Chondrocyte (in vitro differentiated cells): ENCODE results near the gene OTUD5. TPM values are rescaled to one million over a fixed set of nuclear protein-coding genes. Genes with fewer than 3 reads are reported as not detected.

Experiments used
- DNase-seq: peaks from one replicate; pipeline ENCODE4 v3.0.0; 2021; ENCODE audit warnings: mixed read lengths, low spot score
- H3K27ac Mint-ChIP-seq: one replicate; pipeline ENCODE4 v1.8.0; 2021; ENCODE audit warnings: mild to moderate bottlenecking, moderate library complexity, mixed read lengths; ENCODE audit not compliant: unreplicated experiment
- H3K27me3 Mint-ChIP-seq: 2 replicates; pipeline ENCODE4 v1.8.0; 2021; ENCODE audit warnings: low read depth, mixed read lengths
- H3K36me3 Mint-ChIP-seq: 2 replicates; pipeline ENCODE4 v1.8.0; 2021; ENCODE audit warnings: low read depth, mixed read lengths
- H3K4me1 Mint-ChIP-seq: 2 replicates; pipeline ENCODE4 v1.8.0; 2021; ENCODE audit warnings: low read depth, mild to moderate bottlenecking, mixed read lengths
- H3K4me3 Mint-ChIP-seq: one replicate; pipeline ENCODE4 v1.8.0; 2021; ENCODE audit warnings: mild to moderate bottlenecking, moderate library complexity, mixed read lengths; ENCODE audit not compliant: unreplicated experiment
- H3K9me3 Mint-ChIP-seq: 2 replicates; pipeline ENCODE4 v1.8.0; 2021; ENCODE audit warnings: low read depth, mixed read lengths
- total RNA-seq: library from RNA; stranded (reverse); gene quantifications from 3 replicates; pipeline ENCODE4 v1.2.1, GENCODE V29; 2021
- TF ChIP-seq, protein P1 (sequence below): fragments of 200-600 bp; sonication (generic); IDR thresholded peaks from 2 replicates; pipeline ENCODE4 v1.5.0; 2021; ENCODE audit warnings: antibody characterized with exemption, mild to moderate bottlenecking, moderate library complexity

Gene OTUD5
- total RNA-seq, 1 donor from 2014 or later = 47.4 TPM

- DNase-seq = no peak
- peaks cover 10% of the 10 kb centered on the region for H3K9me3 Mint-ChIP-seq
- no peak overlapping the region for H3K27ac Mint-ChIP-seq
- no peak overlapping the region for H3K4me3 Mint-ChIP-seq
- H3K4me1 Mint-ChIP-seq = peaks cover 20% of the 10 kb centered on the region
- H3K36me3 Mint-ChIP-seq = no peaks in the 10 kb centered on the region
- TF ChIP-seq, protein P1, sequence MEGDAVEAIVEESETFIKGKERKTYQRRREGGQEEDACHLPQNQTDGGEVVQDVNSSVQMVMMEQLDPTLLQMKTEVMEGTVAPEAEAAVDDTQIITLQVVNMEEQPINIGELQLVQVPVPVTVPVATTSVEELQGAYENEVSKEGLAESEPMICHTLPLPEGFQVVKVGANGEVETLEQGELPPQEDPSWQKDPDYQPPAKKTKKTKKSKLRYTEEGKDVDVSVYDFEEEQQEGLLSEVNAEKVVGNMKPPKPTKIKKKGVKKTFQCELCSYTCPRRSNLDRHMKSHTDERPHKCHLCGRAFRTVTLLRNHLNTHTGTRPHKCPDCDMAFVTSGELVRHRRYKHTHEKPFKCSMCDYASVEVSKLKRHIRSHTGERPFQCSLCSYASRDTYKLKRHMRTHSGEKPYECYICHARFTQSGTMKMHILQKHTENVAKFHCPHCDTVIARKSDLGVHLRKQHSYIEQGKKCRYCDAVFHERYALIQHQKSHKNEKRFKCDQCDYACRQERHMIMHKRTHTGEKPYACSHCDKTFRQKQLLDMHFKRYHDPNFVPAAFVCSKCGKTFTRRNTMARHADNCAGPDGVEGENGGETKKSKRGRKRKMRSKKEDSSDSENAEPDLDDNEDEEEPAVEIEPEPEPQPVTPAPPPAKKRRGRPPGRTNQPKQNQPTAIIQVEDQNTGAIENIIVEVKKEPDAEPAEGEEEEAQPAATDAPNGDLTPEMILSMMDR = no peak
- H3K27me3 Mint-ChIP-seq = no peaks in the 10 kb centered on the region
Measured at GRCh38 chrX:48968377-48968776, 11.0 kb upstream of the OTUD5 start.

DNA sequence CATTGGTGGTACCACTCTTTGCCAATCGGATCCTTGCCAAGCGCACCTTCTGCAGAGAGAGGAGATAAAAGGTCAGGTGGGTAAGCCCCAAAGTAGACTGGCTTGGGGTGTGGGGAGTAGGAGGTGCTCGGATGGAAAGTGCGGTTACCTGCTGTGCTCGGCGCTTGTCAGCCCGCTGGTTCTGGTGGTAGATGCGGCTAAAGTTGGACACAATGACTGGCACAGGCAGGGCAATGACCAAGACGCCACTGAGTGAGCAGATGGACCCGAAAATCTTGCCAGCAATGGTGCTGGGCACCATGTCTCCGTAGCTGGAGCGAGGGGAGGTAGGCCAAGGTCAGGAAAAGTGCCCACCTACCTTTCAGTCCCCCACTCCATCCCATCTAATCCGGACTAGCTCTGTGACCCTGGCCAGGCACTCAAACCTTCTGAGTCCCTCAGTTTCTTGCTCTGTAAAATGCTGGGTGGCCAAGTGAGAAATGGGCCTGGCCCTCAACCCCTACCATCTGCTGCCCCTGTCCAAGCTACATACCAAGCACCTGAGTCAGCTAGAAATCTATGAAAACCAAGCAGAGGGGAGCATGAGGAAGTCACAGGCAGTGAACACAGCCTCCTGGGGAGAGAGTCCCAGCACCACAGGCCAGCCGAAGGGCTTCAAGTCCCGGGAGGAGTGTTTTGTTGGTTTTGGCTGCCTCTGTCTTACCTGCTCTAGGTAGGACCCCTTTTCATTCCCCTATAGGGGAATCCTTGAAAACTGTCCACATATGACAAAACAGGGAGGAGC is 9.6 kb upstream of the OTUD5 start:
- Mint-ChIP-seq H3K27me3 (no peaks in the 10 kb centered on the region), H3K4me1 (peaks cover 9% of the 10 kb centered on the region), H3K4me3 (no peak overlapping the region), H3K27ac (peak overlapping the region; percentile 69), H3K9me3 (peaks cover 6% of the 10 kb centered on the region), H3K36me3 (no peaks in the 10 kb centered on the region)
- no peak for DNase-seq
- TF ChIP-seq, protein P1 = no peak

GRCh38 chrX:48965959-48966358 is 8.6 kb upstream of the OTUD5 start:
- H3K27me3 Mint-ChIP-seq = no peaks in the 10 kb centered on the region
- TF ChIP-seq, protein P1 = no peak
- peaks cover 9% of the 10 kb centered on the region for H3K4me1 Mint-ChIP-seq
- DNase-seq = no peak
- H3K27ac Mint-ChIP-seq = no peak overlapping the region
- no peak overlapping the region for H3K4me3 Mint-ChIP-seq
- H3K9me3 Mint-ChIP-seq = peaks cover 6% of the 10 kb centered on the region
- H3K36me3 Mint-ChIP-seq = no peaks in the 10 kb centered on the region

- Mint-ChIP-seq H3K36me3 (no peaks in the 10 kb centered on the region), H3K4me1 (peaks cover 6% of the 10 kb centered on the region), H3K27ac (no peak overlapping the region), H3K27me3 (no peaks in the 10 kb centered on the region), H3K9me3 (no peaks in the 10 kb centered on the region), H3K4me3 (no peak overlapping the region)
- TF ChIP-seq, protein P1 = no peak
- no peak for DNase-seq
Measured at GRCh38 chrX:48961585-48962091, 4.2 kb upstream of the OTUD5 start.

GRCh38 chrX:48960291-48960690 is 2.9 kb upstream of the OTUD5 start:
- no peaks in the 10 kb centered on the region for H3K9me3 Mint-ChIP-seq
- TF ChIP-seq, protein P1 = no peak
- DNase-seq = no peak
- no peak overlapping the region for H3K27ac Mint-ChIP-seq
- no peak overlapping the region for H3K4me3 Mint-ChIP-seq
- H3K27me3 Mint-ChIP-seq = no peaks in the 10 kb centered on the region
- H3K36me3 Mint-ChIP-seq = no peaks in the 10 kb centered on the region
- H3K4me1 Mint-ChIP-seq = peaks cover 14% of the 10 kb centered on the region
